Glutamatergic neuron (in vitro differentiated cells): ENCODE results near the gene WDR37. TPM values are rescaled to one million over a fixed set of nuclear protein-coding genes. Genes with fewer than 3 reads are reported as not detected.

Source experiments
- DNase-seq: peaks from one replicate; pipeline ENCODE4 v3.0.0; 2022
- H3K27ac Mint-ChIP-seq: one replicate; pipeline ENCODE4 v1.8.0; 2020; ENCODE audit warnings: mild to moderate bottlenecking, mixed read lengths, inconsistent platforms; ENCODE audit not compliant: unreplicated experiment
- H3K27me3 Mint-ChIP-seq: one replicate; pipeline ENCODE4 v1.8.0; 2020; ENCODE audit warnings: mild to moderate bottlenecking, moderate library complexity, mixed read lengths, inconsistent platforms; ENCODE audit not compliant: unreplicated experiment
- H3K36me3 Mint-ChIP-seq: one replicate; pipeline ENCODE4 v1.8.0; 2020; ENCODE audit warnings: mild to moderate bottlenecking, mixed read lengths, inconsistent platforms; ENCODE audit not compliant: unreplicated experiment
- H3K4me1 Mint-ChIP-seq: one replicate; pipeline ENCODE4 v1.8.0; 2020; ENCODE audit warnings: mild to moderate bottlenecking, low read depth, mixed read lengths, inconsistent platforms; ENCODE audit not compliant: unreplicated experiment
- H3K4me3 Mint-ChIP-seq: one replicate; pipeline ENCODE4 v1.8.0; 2020; ENCODE audit warnings: mild to moderate bottlenecking, mixed read lengths, inconsistent platforms; ENCODE audit not compliant: unreplicated experiment
- H3K9me3 Mint-ChIP-seq: one replicate; pipeline ENCODE4 v1.8.0; 2020; ENCODE audit warnings: mild to moderate bottlenecking, moderate library complexity, mixed read lengths, inconsistent platforms; ENCODE audit not compliant: unreplicated experiment
- CTCF ChIP-seq: fragments of 200-600 bp; sonication (generic); IDR thresholded peaks from one replicate; pipeline ENCODE4 v1.5.0; 2021; ENCODE audit not compliant: partially characterized antibody, unreplicated experiment
- total RNA-seq: library from RNA; stranded (reverse); fragmentation: NEBNext Ultra II Directional; extraction: Animal tissue kit (Norgen Biotek cat#: 25700); gene quantifications from one replicate; pipeline ENCODE4 v1.2.1, GENCODE V29; 2021; ENCODE audit not compliant: unreplicated experiment

WDR37 gene
- total RNA-seq, 1 donor from 2014 or later: 27.8 TPM

- no peak for DNase-seq
- peak overlapping the region; percentile 84 for H3K27ac Mint-ChIP-seq
- no peak for TF ChIP-seq CTCF
These were observed 997 bp downstream of the WDR37 start for GRCh38 chr10:1057106-1057657.

GRCh38 chr10:1058017-1058416 is 1.8 kb downstream of the WDR37 start:
- H3K4me3 Mint-ChIP-seq: peak overlapping the region; percentile 92
- DNase-seq: no peak
- H3K27ac Mint-ChIP-seq: peak overlapping the region; percentile 19
- no peaks in the 10 kb centered on the region for H3K9me3 Mint-ChIP-seq
- peaks cover 8% of the 10 kb centered on the region for H3K27me3 Mint-ChIP-seq
- no peaks in the 10 kb centered on the region for H3K36me3 Mint-ChIP-seq
- no peak for TF ChIP-seq CTCF
- H3K4me1 Mint-ChIP-seq: peaks cover 48% of the 10 kb centered on the region

More at GRCh38 chr10:1057106-1057657, 997 bp downstream of the WDR37 start:
- Mint-ChIP-seq H3K36me3 (no peaks in the 10 kb centered on the region), H3K4me3 (peak overlapping the region; percentile 92), H3K9me3 (no peaks in the 10 kb centered on the region), H3K27me3 (peaks cover 8% of the 10 kb centered on the region), H3K4me1 (peaks cover 47% of the 10 kb centered on the region)

DNA sequence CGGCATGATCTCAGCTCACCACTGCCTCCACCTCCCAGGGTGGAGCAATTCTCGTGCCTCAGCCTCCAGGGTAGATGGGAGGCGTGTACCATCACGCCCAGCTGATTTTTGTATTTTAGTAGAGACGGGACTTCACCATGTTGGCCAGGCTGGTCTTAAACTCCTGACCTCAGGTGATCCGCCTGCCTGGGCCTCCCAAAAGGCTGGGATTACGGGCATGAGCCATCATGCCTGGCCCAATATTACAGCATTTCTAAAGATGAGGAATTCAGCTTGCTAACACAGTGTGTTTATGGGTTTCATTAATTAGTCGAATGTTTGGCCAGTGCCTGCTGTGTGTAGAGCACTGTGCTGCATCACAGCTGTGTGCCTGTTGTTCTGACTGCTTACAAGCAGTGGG is 3.7 kb downstream of the WDR37 start:
- Mint-ChIP-seq H3K4me3 (peak overlapping the region; percentile 7), H3K27ac (no peak overlapping the region), H3K9me3 (peaks cover 7% of the 10 kb centered on the region), H3K4me1 (peaks cover 54% of the 10 kb centered on the region), H3K27me3 (peaks cover 6% of the 10 kb centered on the region), H3K36me3 (no peaks in the 10 kb centered on the region)
- DNase-seq: no peak
- no peak for TF ChIP-seq CTCF

- no peak overlapping the region for H3K4me3 Mint-ChIP-seq
- peaks cover 7% of the 10 kb centered on the region for H3K9me3 Mint-ChIP-seq
- peaks cover 53% of the 10 kb centered on the region for H3K4me1 Mint-ChIP-seq
- H3K27me3 Mint-ChIP-seq: peaks cover 2% of the 10 kb centered on the region
- DNase-seq: no peak
- TF ChIP-seq CTCF: no peak
- no peaks in the 10 kb centered on the region for H3K36me3 Mint-ChIP-seq
- no peak overlapping the region for H3K27ac Mint-ChIP-seq
These were observed 6.0 kb downstream of the WDR37 start for GRCh38 chr10:1061930-1062774.
